ENCODE results near the gene TESMIN.

TESMIN gene

DNA sequence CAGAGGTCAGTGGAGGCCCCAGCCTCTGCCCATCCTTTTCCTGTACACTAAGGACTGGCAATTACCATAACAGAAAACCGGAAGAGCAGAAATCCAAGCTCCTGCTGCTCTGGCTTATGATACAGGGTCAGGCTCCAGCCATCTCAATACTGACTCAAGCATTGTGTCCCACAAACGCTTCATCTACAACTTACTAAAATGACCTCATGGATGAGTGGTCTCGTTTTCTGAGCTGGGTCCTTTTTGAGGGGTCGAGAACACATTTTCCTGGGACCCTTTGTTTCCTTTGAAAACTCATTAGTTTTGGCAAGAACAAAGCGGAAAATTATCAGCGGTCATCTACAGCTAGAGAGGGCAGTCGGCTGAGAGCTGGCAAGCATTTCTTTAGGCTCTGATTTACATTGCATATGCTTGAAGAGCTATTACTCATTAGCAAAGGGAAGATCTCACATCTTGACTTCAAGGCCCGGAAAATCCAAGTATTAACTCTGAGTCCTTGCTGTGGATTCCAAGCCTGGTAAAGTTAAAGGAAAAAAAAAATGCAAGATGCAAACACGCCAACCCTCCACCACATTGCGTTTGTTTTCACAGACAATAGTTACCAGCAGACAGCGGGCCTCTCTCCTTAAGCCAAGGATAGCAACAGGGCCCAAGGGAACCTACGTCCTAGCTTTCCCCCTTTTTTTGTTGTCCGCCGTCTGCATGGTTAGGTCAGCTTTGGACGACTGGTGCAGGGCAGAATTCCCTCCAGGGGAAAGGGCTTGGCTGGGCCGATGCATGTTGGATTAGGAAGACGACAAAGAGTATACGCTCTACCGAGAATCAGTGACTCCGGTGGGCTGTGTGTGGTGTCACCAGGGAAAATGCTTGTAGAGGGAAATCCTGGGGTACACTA lies 1.8 kb downstream of the TESMIN start:
- DNase-seq (ENCODE audit: low read depth), result peak; percentile 41
- H3K4me3 ChIP-seq (ENCODE audit: low read depth, low read length), result no peak overlapping the region
- TF ChIP-seq MAX (IDR thresholded peaks at IDR 0.05; ENCODE audit: low read depth, low read length), result no peak
- no peak for TF ChIP-seq POLR2A (IDR thresholded peaks at IDR 0.05; ENCODE audit: extremely low read depth, insufficient read length)
- TF ChIP-seq, protein P1, sequence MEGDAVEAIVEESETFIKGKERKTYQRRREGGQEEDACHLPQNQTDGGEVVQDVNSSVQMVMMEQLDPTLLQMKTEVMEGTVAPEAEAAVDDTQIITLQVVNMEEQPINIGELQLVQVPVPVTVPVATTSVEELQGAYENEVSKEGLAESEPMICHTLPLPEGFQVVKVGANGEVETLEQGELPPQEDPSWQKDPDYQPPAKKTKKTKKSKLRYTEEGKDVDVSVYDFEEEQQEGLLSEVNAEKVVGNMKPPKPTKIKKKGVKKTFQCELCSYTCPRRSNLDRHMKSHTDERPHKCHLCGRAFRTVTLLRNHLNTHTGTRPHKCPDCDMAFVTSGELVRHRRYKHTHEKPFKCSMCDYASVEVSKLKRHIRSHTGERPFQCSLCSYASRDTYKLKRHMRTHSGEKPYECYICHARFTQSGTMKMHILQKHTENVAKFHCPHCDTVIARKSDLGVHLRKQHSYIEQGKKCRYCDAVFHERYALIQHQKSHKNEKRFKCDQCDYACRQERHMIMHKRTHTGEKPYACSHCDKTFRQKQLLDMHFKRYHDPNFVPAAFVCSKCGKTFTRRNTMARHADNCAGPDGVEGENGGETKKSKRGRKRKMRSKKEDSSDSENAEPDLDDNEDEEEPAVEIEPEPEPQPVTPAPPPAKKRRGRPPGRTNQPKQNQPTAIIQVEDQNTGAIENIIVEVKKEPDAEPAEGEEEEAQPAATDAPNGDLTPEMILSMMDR (IDR thresholded peaks at IDR 0.05; ENCODE audit: low read depth, low read length), result no peak
- no peak for TF ChIP-seq MYC (IDR thresholded peaks at IDR 0.05; ENCODE audit: low read depth, low read length)

GRCh38 chr11:68748061-68748460 lies 3.3 kb downstream of the TESMIN start:
- no peak overlapping the region for H3K4me3 ChIP-seq (ENCODE audit: low read depth, low read length)
- TF ChIP-seq POLR2A (IDR thresholded peaks at IDR 0.05; ENCODE audit: extremely low read depth, insufficient read length) (no peak), MAX (IDR thresholded peaks at IDR 0.05; ENCODE audit: low read depth, low read length) (no peak)
- DNase-seq (ENCODE audit: low read depth), result no peak

GRCh38 chr11:68743539-68743938 lies 7.8 kb downstream of the TESMIN start:
- DNase-seq (ENCODE audit: low read depth), result no peak
- H3K4me3 ChIP-seq (ENCODE audit: low read depth, low read length), result no peak overlapping the region
- TF ChIP-seq POLR2A (IDR thresholded peaks at IDR 0.05; ENCODE audit: extremely low read depth, insufficient read length) (no peak), MYC (IDR thresholded peaks at IDR 0.05; ENCODE audit: low read depth, low read length) (no peak), MAX (IDR thresholded peaks at IDR 0.05; ENCODE audit: low read depth, low read length) (no peak)
- TF ChIP-seq, protein P1 (IDR thresholded peaks at IDR 0.05; ENCODE audit: low read depth, low read length), result no peak

DNA sequence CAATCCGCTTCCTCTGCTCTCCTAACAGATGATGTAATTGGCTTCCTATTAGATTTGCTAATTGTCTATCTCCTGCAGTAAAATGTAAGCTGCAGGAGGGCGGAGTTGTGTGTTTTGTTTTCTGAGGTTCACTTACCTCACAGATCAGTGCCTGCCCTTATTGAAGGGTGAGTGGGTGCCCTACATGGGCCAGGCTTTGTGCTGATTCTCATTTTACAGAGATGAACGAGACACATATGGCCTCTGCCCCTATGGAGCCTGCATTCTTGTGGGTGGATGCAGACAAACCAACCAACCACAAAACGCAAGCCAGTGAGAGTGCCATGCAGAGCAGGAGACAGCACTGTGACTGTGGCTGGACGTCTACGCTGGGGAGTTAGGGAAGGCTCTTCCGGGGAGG lies 9.9 kb downstream of the TESMIN start:
- no peak overlapping the region for H3K4me3 ChIP-seq (ENCODE audit: low read depth, low read length)
- DNase-seq (ENCODE audit: low read depth), result no peak
- TF ChIP-seq POLR2A (IDR thresholded peaks at IDR 0.05; ENCODE audit: extremely low read depth, insufficient read length), result no peak
- no peak for TF ChIP-seq MYC (IDR thresholded peaks at IDR 0.05; ENCODE audit: low read depth, low read length)
- no peak for TF ChIP-seq MAX (IDR thresholded peaks at IDR 0.05; ENCODE audit: low read depth, low read length)
- TF ChIP-seq, protein P1 (IDR thresholded peaks at IDR 0.05; ENCODE audit: low read depth, low read length), result no peak

DNA sequence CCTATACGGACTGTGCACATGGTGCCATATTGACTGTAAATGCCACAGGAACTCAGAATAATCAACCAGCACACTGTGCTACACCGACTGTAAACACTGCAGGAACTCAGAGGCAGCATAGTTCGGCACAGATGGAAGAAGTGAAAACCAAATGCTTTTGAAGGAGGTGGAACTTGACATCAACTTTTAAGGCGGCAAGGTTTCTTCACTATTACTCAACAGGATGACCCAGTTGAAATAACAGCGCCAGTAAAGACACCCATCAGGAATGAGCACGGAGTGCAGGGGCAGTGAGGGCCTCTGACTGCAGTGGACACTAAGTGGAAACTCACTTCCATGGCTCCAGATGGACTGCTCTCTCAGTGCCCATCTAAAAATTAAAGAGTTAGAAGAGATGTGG lies 15.7 kb downstream of the TESMIN start:
- TF ChIP-seq, protein P1 (IDR thresholded peaks at IDR 0.05; ENCODE audit: low read depth, low read length), result no peak
- no peak for TF ChIP-seq MYC (IDR thresholded peaks at IDR 0.05; ENCODE audit: low read depth, low read length)
- H3K4me3 ChIP-seq (ENCODE audit: low read depth, low read length), result no peak overlapping the region
- peak; percentile 75 for DNase-seq (ENCODE audit: low read depth)

DNA sequence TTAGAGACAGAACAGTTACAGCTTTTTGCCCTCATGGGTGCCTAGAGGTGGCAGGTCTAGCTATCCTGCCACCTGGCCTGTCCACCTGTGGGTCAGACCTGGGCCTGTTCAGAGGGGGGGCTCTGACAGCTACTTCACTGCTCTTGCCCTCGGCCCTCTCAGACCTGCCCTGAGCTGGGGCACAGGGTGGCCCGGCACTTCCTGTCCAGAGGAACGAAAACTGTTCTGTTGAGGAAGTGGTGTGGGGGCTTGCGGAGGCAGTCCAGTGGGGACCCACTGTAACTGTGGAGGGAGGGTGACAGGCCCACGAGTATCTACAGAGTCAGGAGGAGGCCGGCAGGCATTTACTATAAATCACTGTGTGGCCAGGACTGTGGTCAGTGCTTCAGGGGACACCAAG lies 16.2 kb downstream of the TESMIN start:
- TF ChIP-seq, protein P1 (IDR thresholded peaks at IDR 0.05; ENCODE audit: low read depth, low read length), result no peak
- peak; percentile 34; the same call in 1 of the 2 replicates for TF ChIP-seq MYC (IDR thresholded peaks at IDR 0.05; ENCODE audit: low read depth, low read length)
- no peak overlapping the region for H3K4me3 ChIP-seq (ENCODE audit: low read depth, low read length)
- peak; percentile 44 for DNase-seq (ENCODE audit: low read depth)
